T-cell (primary cell): ENCODE results near the gene SDK2. TPM values are rescaled to one million over a fixed set of nuclear protein-coding genes. Genes with fewer than 3 reads are reported as not detected.

Experiments
- ATAC-seq, 4 experiments: fragments of 200-7000 bp in 3 of 4; fragments of 150-1000 bp in 1 of 4; cut with Tn5 transposase; replicated peaks in 1 of 4; 1 replicate in 3 of 4; 2 replicates in 1 of 4; pipeline ENCODE4 v1.10.0; 2021; ENCODE audit warnings: moderate library complexity in 3 of 4, mild to moderate bottlenecking in 2 of 4, moderate number of reproducible peaks in 1 of 4
- CTCF ChIA-PET, 2 donors: fragments of 300-600 bp; sonication (Branson Sonifier 250); formaldehyde crosslinking; loops; one replicate each; lab custom pipeline; 2022; ENCODE audit warnings: antibody characterized with exemption in 2 of 2; lab: Charles Lee
- POLR2A ChIA-PET, 2 donors: fragments of 300-600 bp; sonication (Branson Sonifier 250); formaldehyde crosslinking; loops; one replicate each; lab custom pipeline; 2022; ENCODE audit warnings: antibody characterized with exemption in 2 of 2; lab: Charles Lee
- DNase-seq, 35 experiments: peaks; one replicate each; pipeline versions ENCODE4 v3.0.0 to v3.0.0-alpha.2; 2013 to 2023
- H3K27ac ChIP-seq: one replicate; pipeline ENCODE4 v1.5.1; 2013; ENCODE audit warnings: low read length
- H3K27me3 ChIP-seq, 2 experiments: replicated peaks in 1 of 2; 1 replicate in 1 of 2; 2 replicates in 1 of 2; pipeline versions ENCODE4 v1.6.1 to v1.7.0; 2013; ENCODE audit warnings: low read length in 1 of 2, mixed read lengths in 1 of 2; ENCODE audit not compliant: control insufficient read depth in 2 of 2, insufficient read depth in 2 of 2; ENCODE audit errors: extremely low read depth in 1 of 2
- H3K36me3 ChIP-seq, 2 donors: 1 replicate in 1 of 2; 2 replicates in 1 of 2; pipeline versions ENCODE4 v1.6.1 to v1.7.0; 2013; ENCODE audit warnings: low read length in 1 of 2; ENCODE audit not compliant: control insufficient read depth in 2 of 2, insufficient read depth in 1 of 2; ENCODE audit errors: extremely low read depth in 1 of 2
- H3K4me1 ChIP-seq, 2 experiments: 1 replicate in 1 of 2; 2 replicates in 1 of 2; pipeline versions ENCODE4 v1.6.1 to v1.7.0; 2013; ENCODE audit warnings: low read length in 2 of 2, mixed read lengths in 1 of 2; ENCODE audit not compliant: insufficient read depth in 2 of 2, control insufficient read depth in 1 of 2; ENCODE audit errors: extremely low read depth in 1 of 2
- H3K4me3 ChIP-seq, 2 donors: 1 replicate in 1 of 2; 2 replicates in 1 of 2; pipeline versions ENCODE4 v1.5.1 to v1.7.0; 2013; ENCODE audit warnings: mild to moderate bottlenecking in 2 of 2, low read length in 1 of 2, moderate library complexity in 1 of 2; ENCODE audit not compliant: control insufficient read depth in 1 of 2; ENCODE audit errors: extremely low read depth in 1 of 2
- H3K9me3 ChIP-seq: 2 replicates; pipeline ENCODE4 v1.7.0; 2013
- H3K27ac Mint-ChIP-seq, 2 donors: one replicate each; pipeline ENCODE4 v1.8.0; 2020 to 2021; ENCODE audit warnings: mild to moderate bottlenecking in 2 of 2, mixed read lengths in 2 of 2
- H3K27me3 Mint-ChIP-seq, 2 donors: one replicate each; pipeline ENCODE4 v1.8.0; 2021 to 2022; ENCODE audit warnings: mixed read lengths in 2 of 2
- H3K36me3 Mint-ChIP-seq: one replicate; pipeline ENCODE4 v1.8.0; 2021; ENCODE audit warnings: mixed read lengths
- H3K4me1 Mint-ChIP-seq, 3 donors: one replicate each; pipeline ENCODE4 v1.8.0; 2020 to 2022; ENCODE audit warnings: mixed read lengths in 3 of 3, mild to moderate bottlenecking in 1 of 3
- H3K4me3 Mint-ChIP-seq, 3 donors: one replicate each; pipeline ENCODE4 v1.8.0; 2020 to 2022; ENCODE audit warnings: mild to moderate bottlenecking in 3 of 3, mixed read lengths in 3 of 3, moderate library complexity in 3 of 3
- H3K9me3 Mint-ChIP-seq, 3 donors: one replicate each; pipeline ENCODE4 v1.8.0; 2020 to 2022; ENCODE audit warnings: mixed read lengths in 3 of 3
- WGBS: methylation state at CpG from one replicate; pipeline ENCODE4 v1.1.5; 2013; ENCODE audit warnings: missing lambda C conversion rate; ENCODE audit not compliant: insufficient coverage; 5-methylcytosine and 5-hydroxymethylcytosine counted together
- total RNA-seq, 35 experiments: library from RNA in 6 of 35; stranded (reverse) in 6 of 35; fragments of 120-200 nt in 1 of 35; gene quantifications; one replicate each; pipeline versions ENCODE4 v1.2.1 to v1.2.4 and lab custom pipeline; 2013 to 2026

SDK2 gene
- total RNA-seq, 5 donors from 2014 or later (not counting 1 experiment from before 2014, with no cell fraction given) = 2.9 to 8.3 (median 4.8) TPM

- Mint-ChIP-seq H3K27ac (peak overlapping the region in 1 of 2 donors; percentile 11), H3K4me1 (peaks cover 20 to 27% (median 26%) of the 10 kb centered on the region in 3 donors), H3K4me3 (peak overlapping the region; percentile 73 to 90 (median 83)), H3K36me3 (no peaks in the 10 kb centered on the region), H3K9me3 (no peaks in the 10 kb centered on the region), H3K27me3 (peaks cover 0 to 49% of the 10 kb centered on the region in 2 donors)
- Histone ChIP-seq H3K4me1 (peaks cover 4 to 37% of the 10 kb centered on the region in 2 experiments), H3K9me3 (no peaks in the 10 kb centered on the region), H3K27ac (no peak overlapping the region), H3K4me3 (peak overlapping the region; percentile 32 to 81), H3K36me3 (no peaks in the 10 kb centered on the region), H3K27me3 (peaks cover 0 to 74% of the 10 kb centered on the region in 2 experiments)
- POLR2A ChIA-PET = no interaction called here
- DNase-seq (peak in 10 of 35 experiments; percentile 8 to 49 (median 30)), ATAC-seq (peak; percentile 49 to 62 (median 54))
- 3% methylated on average over 61 of the region's 68 CpGs for WGBS
- CTCF ChIA-PET = no interaction called here
Measured at GRCh38 chr17:73643001-73643851, 1.0 kb downstream of the SDK2 start.

GRCh38 chr17:73642659-73643000 lies 1.6 kb downstream of the SDK2 start:
- DNase-seq = no peak
- POLR2A ChIA-PET = no interaction called here
- no peak for ATAC-seq

GRCh38 chr17:73641826-73642600 lies 2.2 kb downstream of the SDK2 start:
- peaks cover 4 to 37% of the 10 kb centered on the region in 2 experiments for H3K4me1 ChIP-seq
- Mint-ChIP-seq H3K9me3 (no peaks in the 10 kb centered on the region), H3K4me3 (peak overlapping the region; percentile 49 to 90 (median 83)), H3K27me3 (peaks cover 0 to 40% of the 10 kb centered on the region in 2 donors), H3K4me1 (peaks cover 20 to 32% (median 27%) of the 10 kb centered on the region in 3 donors), H3K36me3 (no peaks in the 10 kb centered on the region), H3K27ac (peak overlapping the region; percentile 15 to 54)
- no peak overlapping the region for H3K4me3 ChIP-seq
- ChIA-PET POLR2A (no interaction called here), CTCF (no interaction called here)
- ATAC-seq = no peak
- no peak overlapping the region for H3K27ac ChIP-seq
- no peaks in the 10 kb centered on the region for H3K36me3 ChIP-seq
- peaks cover 0 to 67% of the 10 kb centered on the region in 2 experiments for H3K27me3 ChIP-seq
- DNase-seq = peak in 1 of 35 experiments; percentile 23
- WGBS = 14% methylated on average over 9 of the region's 12 CpGs
- no peaks in the 10 kb centered on the region for H3K9me3 ChIP-seq

More at GRCh38 chr17:73642659-73643000, 1.6 kb downstream of the SDK2 start:
- H3K27ac Mint-ChIP-seq = no peak overlapping the region
- CTCF ChIA-PET = no interaction called here
- H3K36me3 Mint-ChIP-seq = no peaks in the 10 kb centered on the region
- Histone ChIP-seq H3K27ac (no peak overlapping the region), H3K4me1 (peaks cover 4 to 37% of the 10 kb centered on the region in 2 experiments), H3K9me3 (no peaks in the 10 kb centered on the region), H3K27me3 (peaks cover 0 to 72% of the 10 kb centered on the region in 2 experiments), H3K4me3 (peak overlapping the region; percentile 32 to 81), H3K36me3 (no peaks in the 10 kb centered on the region)
- H3K4me1 Mint-ChIP-seq = peaks cover 20 to 32% (median 27%) of the 10 kb centered on the region in 3 donors
- H3K27me3 Mint-ChIP-seq = peaks cover 0 to 46% of the 10 kb centered on the region in 2 donors
- no peaks in the 10 kb centered on the region for H3K9me3 Mint-ChIP-seq
- peak overlapping the region; percentile 73 to 90 (median 83) for H3K4me3 Mint-ChIP-seq
- WGBS = 8% methylated on average over 3 of the region's 11 CpGs

GRCh38 chr17:73640691-73641090 lies 3.6 kb downstream of the SDK2 start:
- Mint-ChIP-seq H3K4me3 (no peak overlapping the region), H3K9me3 (no peaks in the 10 kb centered on the region), H3K36me3 (no peaks in the 10 kb centered on the region), H3K27me3 (peaks cover 0 to 29% of the 10 kb centered on the region in 2 donors), H3K27ac (no peak overlapping the region), H3K4me1 (peaks cover 18 to 29% (median 22%) of the 10 kb centered on the region in 3 donors)
- peaks cover 4 to 36% of the 10 kb centered on the region in 2 experiments for H3K4me1 ChIP-seq
- peaks cover 0 to 54% of the 10 kb centered on the region in 2 experiments for H3K27me3 ChIP-seq
- ChIA-PET CTCF (no interaction called here), POLR2A (no interaction called here)
- H3K27ac ChIP-seq = no peak overlapping the region
- 61% methylated on average over 2 of the region's 4 CpGs for WGBS
- no peak overlapping the region for H3K4me3 ChIP-seq
- no peaks in the 10 kb centered on the region for H3K9me3 ChIP-seq
- ATAC-seq = no peak
- no peak for DNase-seq
- H3K36me3 ChIP-seq = no peaks in the 10 kb centered on the region

DNA sequence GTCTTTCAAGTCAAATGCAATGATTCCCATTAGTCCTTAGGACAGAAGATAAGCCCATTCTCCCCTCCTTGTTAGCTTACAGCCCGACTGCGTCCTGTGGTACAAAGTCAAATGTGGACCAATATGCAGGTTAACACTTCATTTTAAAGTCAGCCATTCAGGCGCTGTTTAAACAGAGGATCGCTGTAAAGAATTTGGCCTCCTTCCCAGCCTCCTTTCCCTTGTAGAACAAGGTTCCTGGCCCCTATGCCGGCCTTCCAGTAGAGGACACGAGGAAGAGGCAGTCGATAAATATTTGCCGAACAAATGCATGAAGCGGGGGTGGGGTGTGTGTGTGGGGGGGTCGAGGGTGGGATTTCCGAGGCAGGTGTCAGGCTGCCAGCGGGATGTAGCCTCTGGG lies 4.3 kb downstream of the SDK2 start:
- Mint-ChIP-seq H3K9me3 (no peaks in the 10 kb centered on the region), H3K36me3 (no peaks in the 10 kb centered on the region), H3K27ac (no peak overlapping the region), H3K4me1 (peaks cover 18 to 29% (median 22%) of the 10 kb centered on the region in 3 donors), H3K27me3 (peaks cover 0 to 25% of the 10 kb centered on the region in 2 donors), H3K4me3 (no peak overlapping the region)
- no peak overlapping the region for H3K27ac ChIP-seq
- no peaks in the 10 kb centered on the region for H3K36me3 ChIP-seq
- H3K4me3 ChIP-seq = no peak overlapping the region
- no peak for ATAC-seq
- H3K9me3 ChIP-seq = no peaks in the 10 kb centered on the region
- DNase-seq = peak in 1 of 35 experiments; percentile 2
- POLR2A ChIA-PET = no interaction called here
- H3K27me3 ChIP-seq = peaks cover 0 to 49% of the 10 kb centered on the region in 2 experiments
- WGBS = 85% methylated on average over 2 of the region's 12 CpGs
- CTCF ChIA-PET = no interaction called here
- peaks cover 4 to 31% of the 10 kb centered on the region in 2 experiments for H3K4me1 ChIP-seq

GRCh38 chr17:73639322-73639721 lies 4.9 kb downstream of the SDK2 start:
- no peaks in the 10 kb centered on the region for H3K9me3 ChIP-seq
- H3K27me3 ChIP-seq = peaks cover 0 to 48% of the 10 kb centered on the region in 2 experiments
- Mint-ChIP-seq H3K27ac (no peak overlapping the region), H3K4me1 (peaks cover 18 to 29% (median 22%) of the 10 kb centered on the region in 3 donors), H3K4me3 (no peak overlapping the region), H3K36me3 (no peaks in the 10 kb centered on the region), H3K27me3 (peaks cover 0 to 25% of the 10 kb centered on the region in 2 donors), H3K9me3 (no peaks in the 10 kb centered on the region)
- no peak for DNase-seq
- ChIA-PET POLR2A (no interaction called here), CTCF (no interaction called here)
- H3K4me1 ChIP-seq = peaks cover 4 to 31% of the 10 kb centered on the region in 2 experiments
- no peak overlapping the region for H3K4me3 ChIP-seq
- H3K36me3 ChIP-seq = no peaks in the 10 kb centered on the region
- no peak overlapping the region for H3K27ac ChIP-seq
- WGBS = 86% methylated on average over 4 of the region's 11 CpGs
- ATAC-seq = no peak
